Globus pallidus (tissue), 1 donor: Measurements from ENCODE around the gene ABHD10.
A peak's percentile ranks its signal among the peaks of the same experiment; 100 is the strongest.

Source experiments
- DNase-seq: peaks from one replicate; pipeline ENCODE4 v3.0.0-alpha.2; 2015; ENCODE audit warnings: low spot score

Gene ABHD10

DNA sequence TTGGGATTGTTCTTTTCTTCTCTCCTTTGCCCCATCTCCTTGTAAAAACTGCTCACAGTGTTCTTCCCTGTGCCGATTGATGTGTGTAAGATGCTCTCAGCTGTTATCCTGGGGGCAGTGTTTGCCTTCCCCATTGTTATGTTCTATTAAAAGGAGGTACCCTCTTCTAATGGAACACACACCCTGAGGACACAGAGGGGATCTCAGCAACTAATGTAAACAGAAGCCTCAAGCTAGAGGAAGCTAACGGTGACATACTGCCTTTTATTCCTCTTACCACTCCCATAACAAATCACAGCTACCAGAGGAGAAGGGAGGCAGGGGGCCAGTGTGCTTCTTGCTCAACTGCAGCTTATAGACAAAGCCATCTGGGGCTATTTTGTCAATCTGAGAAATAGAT is 22.1 kb downstream of the ABHD10 start:
- DNase-seq, result no peak

DNA sequence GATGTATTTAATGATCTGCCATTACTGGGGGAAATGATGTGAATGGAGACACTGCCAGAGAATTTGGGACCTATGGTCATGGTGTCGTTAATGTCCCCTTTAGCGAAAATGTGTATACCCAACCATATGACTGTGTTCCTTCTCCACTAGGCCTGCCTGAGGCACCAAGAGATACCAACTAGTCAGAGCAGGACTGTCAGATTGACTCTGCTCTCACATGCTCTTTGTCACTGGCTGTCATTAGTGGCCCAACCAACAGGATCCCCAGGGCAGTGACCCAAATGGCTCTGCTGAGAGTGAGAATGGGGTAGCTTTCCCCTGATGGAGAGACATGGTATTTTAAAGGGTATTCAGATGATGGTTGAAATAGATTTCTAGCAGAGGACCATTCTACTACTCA is 22.7 kb downstream of the ABHD10 start:
- no peak for DNase-seq

DNA sequence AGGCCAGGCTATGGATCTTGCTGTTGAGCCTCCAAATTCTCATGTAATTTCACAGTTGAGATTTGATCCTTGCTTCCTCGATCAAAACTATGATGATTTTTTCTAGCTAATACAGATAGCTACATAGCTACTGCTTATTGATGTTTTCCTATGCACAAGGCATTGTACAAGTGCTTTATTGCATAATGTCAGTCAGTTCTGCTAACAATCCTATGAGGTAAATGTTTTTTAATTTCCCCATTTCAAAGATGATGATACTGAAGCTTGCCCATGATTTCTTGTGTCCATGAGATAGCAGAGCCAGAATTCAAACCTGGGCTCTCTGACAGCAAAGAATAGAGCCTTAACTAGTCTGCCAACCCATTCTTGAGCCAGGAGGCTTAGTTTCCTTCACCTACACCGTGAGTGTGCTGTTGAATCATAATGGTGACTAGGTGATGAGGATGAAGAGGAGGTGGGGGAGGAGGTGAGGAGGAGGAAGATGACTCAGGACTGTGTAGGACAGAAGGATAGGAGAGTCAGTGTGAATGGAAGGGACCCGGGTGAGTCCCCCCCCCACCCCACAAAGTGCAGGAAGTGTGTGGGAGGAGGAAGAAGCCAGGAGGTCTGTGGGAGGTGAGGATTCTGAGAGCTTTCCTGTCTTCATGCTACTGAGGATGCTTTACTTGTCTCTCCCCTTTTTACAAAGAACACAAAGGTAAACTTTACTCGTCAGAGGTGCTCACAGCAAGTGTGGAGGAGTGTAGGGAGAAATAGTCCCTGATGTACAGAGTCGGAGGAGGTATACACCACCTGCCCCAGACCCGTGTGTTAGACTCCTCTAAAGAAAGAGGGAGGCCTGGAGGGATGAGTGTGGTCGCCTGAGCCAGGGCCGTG is 23.5 kb downstream of the ABHD10 start:
- DNase-seq, result no peak

DNA sequence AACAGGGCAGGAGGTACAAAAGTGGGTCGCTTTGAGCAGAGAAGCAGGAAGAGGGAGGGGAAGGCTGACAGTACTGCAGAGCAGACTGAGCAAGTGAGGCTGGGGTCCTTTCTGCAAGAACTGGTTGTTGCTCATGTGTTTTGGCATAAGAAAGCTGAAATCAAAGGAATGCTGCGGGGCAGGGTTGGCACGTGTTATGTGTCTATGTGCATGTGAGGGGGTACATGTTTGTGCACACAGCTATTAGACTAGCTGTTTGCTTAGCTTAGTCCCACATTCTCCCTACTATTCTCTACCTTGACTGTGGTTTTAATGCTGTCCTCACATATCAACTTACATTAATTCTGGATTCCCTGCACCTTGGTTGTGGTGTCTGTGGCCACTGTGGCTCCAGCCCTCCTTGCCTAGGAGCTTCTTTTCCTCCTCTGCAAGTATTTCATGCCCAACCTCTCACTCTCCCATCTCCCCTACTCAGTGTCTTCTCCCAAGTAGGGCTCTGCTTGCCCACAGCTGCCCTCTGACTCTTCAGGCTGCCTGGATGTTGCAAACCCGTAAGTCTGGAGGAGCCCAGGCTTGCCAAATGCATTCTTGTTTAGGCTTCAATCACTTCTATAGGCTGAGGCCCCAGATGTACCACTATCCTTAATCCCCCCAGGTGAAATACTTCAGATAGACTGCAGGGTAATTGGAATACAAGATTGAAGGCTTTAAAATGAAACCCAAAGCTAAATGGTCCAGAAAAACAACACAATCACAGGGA is 24.7 kb downstream of the ABHD10 start:
- no peak for DNase-seq

DNA sequence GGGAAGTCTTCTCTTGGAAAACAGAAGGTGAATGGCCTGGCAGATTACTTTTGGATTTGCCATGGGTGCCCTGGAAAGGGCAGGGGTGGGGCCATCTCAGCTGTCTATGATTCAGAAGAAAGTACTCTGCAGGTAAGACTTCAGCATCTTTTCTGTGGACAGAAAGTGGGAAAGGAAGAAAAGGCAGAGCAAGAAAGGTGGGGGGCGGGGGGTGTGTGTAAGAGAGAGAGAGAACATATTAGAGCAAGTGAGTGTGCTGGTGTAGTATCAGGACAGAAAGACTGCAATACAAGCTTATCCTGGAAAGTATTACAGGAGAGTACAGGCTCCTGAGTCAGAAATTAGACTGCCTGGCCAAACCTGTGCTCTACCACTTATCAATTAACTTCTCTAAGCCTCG is 25.4 kb downstream of the ABHD10 start:
- DNase-seq, result no peak

DNA sequence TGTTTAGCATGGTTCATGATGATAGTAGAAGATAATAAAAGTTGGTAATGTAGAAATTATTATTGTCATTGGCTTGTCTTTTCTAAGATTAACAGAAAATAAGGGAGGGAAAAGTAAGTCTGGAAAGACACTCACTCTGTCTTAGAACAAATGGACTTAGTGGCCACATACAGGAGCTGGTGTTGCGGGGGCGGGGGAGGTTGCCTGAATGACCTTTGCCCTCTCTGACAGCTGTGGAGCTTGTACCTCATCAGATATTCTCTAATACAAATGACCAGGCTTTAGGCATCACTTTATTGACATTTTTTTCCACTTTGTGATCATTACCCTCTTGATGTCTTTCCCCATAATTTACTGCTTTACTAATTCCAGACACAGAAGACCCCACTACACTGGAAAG is 25.8 kb downstream of the ABHD10 start:
- DNase-seq, result no peak

DNA sequence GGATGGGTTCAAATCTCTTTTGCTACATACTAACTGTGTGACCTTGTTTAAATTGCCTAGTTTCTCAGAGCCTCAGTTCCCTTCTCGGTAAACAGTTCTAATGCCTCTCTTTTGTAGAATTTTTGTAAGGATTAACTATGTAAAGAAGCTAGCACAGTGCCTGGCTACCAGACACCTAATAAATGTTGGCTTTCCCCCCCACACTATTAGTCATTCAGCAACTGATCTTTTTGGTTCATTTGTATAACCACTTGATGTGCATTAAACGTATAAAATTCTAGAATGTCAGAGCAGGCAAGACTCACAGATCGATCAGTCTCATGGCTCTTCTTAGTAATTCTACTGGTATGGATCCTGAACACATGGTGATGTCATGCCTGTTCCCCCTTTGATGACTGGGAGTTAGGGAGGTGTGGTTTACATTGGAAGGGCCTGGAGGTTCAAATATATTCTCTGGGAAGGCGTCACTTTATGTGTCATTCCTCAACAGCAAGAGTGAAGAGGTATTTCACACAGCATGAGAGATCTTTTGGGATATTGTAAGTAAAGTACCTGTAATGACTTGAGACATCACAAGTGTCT is 26.4 kb downstream of the ABHD10 start:
- no peak for DNase-seq

DNA sequence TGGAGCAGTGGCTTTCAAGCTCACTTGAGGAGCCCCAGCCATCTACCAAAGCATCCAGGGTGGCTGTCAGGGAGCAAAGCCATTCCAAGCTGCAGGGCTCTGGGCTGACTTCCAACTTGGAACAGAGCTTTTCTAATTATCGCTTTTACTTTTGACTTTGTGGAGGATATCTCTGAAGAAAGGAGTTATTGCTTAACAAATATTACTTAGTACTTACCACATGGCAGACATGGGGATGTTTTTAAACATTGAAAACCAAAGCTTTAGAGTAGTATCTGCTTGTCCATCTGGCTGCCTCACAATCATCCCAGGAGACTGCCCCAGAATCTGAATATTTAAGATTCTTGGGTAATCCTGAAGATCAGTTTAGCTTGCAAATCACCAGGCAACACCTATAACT is 28.8 kb downstream of the ABHD10 start:
- no peak for DNase-seq

DNA sequence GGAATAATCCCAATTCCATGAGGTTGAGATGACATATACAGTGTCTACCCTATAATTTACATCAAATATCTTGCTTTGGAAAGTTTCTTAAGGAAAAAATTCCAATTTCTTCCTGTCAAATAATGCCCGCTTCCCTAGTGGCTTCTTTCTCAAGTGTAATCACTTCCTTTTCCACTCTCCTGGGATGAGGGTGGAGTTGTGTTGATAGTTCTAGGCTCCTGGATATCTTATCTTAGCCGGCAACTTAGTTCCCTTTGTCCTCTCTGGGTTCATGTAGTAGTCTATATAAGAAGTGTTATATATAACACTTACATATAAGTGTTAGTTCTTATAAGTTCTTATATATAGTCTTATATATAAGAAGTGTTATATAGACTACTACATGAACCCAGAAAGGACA is 30.8 kb downstream of the ABHD10 start:
- DNase-seq, result no peak

DNA sequence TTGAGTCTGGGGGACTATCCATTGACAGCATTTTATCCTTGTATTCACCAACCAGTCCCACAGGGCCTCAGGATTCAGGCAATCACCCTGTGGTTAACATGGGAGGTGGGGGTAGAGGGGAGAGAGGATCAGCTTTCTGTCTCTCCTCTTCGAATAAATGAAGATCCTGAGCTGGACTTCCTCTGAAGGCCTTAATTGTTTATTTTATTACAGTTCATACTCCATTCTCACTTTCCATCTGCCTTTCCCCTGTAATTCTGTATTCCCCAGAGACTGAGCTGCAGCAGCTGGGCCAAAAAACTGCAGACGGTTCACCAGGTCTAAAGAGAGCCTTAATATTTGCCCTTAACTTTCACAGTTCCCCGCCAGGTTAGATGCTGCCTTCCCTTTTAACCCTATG is 31.8 kb downstream of the ABHD10 start:
- DNase-seq, result no peak

DNA sequence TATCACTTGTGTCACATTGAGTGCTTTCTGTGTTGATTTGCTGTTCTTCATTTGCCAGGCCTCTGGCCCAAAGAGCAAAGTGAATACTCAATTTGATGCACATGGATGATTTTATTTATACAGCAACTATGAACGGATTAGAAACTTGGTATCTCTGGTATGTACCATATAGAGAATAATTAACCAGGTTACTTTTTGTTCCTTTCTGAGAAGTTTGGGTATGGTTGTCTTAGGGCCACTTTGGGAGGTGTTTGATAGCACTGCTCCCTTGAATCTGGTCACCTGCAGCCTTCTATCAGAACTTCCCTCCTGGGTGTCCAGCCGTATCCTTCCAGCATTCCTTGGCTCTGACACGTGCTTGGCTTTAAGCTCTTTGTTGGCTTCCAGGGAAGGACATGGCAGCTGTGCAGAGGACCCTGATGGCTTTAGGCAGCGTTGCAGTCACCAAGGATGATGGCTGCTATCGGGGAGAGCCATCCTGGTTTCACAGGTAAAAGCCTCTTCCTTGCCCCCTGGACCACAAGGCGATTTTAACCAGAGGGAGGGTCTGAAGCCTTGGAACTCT is 32.6 kb downstream of the ABHD10 start:
- DNase-seq, result no peak

DNA sequence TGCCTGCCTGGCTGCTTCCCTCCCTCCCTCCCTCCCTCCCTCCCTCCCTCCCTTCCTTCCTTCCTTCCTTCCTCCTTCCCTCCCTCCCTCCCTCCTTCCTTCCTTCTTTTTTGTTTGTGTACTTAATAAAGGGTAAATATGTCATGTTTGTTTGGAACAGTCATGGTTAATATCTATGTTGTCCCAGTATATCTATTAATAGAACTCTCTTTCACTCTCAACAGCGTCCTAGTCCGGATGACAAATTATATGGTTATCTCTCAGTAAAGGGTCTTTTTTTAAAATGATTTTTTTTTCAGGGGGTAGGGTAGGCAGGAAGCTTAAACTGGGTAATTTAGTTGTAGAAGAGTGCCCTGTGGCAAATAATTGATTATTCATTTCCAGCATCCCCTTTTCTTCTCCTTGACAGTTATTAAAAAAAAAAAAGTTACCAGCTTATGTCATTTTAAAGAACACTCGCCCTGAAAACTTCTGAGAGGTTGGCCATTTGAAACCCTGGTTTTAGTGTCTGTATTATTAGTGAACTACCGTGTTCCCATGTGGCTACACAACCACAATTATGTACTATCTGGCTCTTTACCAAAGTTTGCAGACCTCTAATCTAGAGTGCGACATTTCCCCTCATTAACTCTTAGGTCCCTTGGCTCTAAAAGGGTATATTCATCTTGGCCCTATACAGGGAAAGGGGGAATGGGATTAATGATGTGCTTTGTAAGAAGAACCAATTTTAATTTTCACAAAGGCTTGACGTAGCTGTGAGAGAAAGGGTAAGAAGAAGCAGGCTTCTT is 33.6 kb downstream of the ABHD10 start:
- DNase-seq, result no peak

DNA sequence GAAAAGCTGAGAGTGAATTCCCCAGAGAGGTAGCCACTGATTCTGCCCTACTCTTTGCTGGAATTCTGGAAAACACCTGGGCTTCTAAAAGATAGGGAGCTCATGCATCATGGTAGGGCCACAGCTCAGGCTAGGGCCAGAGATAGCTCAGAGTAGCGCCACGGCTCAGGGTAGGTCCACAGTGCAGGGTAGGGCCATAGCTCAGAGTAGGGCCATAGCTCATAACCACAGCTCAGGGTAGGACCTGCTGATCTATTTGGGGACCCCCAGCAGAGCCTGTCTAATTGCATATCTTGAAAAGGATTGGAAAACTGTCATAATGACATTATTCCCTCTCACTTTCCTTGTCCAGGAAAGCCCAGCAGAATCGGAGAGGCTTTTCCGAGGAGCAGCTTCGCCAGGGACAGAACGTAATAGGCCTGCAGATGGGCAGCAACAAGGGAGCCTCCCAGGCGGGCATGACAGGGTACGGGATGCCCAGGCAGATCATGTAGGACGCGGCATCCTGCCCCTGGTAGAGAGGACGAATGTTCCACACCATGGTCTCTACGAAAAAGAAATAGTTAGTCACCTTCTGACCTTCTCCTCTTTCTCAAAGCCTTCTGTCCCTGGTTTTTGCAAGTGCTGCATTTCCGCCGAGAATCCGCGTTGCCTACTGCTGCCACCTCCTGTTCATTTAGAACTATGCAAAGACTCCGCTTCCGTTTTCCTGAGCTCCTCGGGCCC is 34.4 kb downstream of the ABHD10 start:
- DNase-seq, result peak; percentile 77

DNA sequence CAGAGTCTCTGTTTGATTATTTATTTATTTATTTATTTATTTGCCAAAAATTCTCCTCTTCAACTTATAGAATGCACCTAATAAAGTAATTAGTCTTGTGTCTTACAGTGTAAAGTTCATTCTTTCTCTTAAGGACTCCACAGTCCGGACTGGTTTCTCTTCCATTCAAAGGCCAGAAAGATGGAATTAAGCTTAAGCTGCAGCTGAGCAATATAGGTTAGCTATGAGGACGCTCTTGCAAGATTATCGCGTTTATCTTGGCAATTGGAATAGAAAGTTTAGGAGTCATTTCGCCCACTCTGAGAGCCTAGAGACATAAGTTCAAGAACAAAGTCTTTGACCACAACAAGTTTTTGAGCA is 34.9 kb downstream of the ABHD10 start:
- DNase-seq, result no peak

DNA sequence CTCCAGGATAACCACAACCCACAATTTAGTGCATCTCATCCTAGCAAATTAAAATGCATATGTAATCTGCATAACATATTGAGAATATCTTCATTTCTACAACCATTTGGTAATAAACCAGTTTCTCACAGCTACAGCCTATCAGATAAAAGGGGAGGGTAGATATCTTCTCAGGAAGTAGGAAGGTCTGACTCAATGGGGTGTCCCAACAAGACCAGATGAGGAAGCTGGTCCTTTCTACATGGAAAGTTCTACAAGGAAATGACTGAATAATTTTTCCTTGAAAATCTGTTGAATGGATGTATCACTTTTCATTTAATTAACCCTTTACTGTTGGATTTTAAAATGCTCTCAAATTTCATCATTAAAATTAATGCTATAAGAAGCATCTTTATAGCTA is 38.3 kb downstream of the ABHD10 start:
- DNase-seq, result no peak

DNA sequence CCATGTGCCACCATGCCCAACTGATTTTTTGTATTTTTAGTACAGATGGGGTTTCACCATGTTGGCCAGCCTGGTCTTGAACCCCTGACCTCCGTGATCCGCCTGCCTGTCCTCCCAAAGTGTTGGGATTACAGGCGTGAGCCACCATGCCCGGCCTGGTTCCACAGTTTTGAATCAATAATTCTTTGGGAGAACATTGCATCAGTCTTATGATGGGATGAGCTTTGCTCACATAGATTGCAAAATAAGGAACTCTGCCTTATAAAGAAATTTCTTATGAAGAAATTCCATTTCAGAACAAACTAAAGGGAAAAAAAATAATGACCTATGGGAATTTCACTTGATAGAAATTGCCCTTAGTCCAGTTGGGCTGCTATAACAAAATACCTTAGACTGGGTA is 39.9 kb downstream of the ABHD10 start:
- DNase-seq, result no peak

DNA sequence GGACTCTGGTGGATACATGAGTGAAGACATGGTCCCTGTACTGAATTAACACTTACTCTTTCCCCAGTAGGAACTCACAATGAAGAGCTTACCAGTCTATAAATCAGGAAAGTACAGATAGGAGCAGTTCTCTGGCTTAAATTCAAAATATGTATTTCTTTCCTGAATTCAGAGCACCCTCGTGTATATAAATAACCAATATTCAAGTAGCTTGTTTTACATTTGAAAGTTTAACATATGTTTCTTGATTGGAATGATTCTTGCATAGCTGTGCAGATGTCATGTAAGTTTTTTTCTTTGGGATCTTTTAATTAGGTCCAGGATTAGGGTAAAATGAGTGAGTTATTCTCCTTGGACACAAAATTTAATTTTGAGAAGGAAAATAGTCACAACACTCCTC is 40.9 kb downstream of the ABHD10 start:
- DNase-seq, result no peak

DNA sequence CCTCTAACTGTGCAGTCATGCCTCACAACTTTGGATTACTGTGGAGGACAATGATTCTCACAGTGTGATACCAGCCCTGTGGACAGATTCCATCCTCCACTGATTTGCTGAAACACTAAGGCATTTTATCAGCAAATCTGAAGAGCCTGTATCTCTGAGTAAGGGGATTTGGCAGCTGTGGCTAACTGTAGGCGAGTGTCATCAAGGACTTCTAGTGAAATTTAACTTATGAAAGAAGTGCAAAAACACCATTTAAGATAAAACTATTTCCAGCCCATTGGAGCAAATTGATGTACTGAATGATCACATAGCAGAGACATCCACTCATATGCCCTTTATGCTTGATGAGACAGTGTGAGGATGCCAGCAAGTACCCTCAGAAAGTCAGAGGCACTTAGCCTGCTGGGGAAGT is 41.9 kb downstream of the ABHD10 start:
- DNase-seq, result no peak

DNA sequence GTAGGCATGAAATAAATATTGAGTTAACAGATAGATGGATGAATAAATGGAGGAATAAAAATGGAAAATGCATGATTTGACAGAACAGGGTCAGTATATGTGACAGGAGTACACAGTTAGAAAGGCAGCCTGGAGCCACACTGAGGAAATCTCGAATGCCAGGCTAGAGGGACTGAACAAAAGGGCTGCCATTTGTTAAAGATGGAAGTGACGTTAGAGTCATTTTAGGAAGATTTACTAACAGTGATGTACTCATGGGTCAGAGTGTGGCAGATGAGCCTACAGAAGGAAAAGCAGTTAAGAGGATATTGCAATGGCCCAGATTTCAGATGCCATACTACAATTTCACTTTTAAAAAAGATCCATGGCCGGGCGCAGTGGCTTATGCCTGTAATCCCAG is 48.3 kb downstream of the ABHD10 start:
- no peak for DNase-seq

DNA sequence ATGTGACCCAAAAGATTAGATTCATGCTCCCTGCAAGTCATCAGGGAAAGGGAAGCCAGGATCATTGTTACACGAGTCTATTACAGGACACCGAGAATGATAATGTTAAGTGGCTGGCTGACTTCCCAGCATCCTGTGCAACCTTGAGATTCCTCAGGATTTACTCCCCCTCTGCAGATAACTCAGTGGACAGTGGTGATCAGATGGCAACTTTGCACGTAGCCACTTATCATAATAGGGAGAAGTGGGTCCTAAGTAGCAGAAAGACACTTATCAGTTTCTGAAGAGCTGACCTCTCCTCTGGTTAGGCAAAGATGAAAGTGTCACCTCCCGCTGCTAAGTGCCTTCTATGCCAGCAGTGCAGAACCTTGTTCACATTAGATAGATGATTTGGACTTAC is 49.0 kb downstream of the ABHD10 start:
- no peak for DNase-seq

DNA sequence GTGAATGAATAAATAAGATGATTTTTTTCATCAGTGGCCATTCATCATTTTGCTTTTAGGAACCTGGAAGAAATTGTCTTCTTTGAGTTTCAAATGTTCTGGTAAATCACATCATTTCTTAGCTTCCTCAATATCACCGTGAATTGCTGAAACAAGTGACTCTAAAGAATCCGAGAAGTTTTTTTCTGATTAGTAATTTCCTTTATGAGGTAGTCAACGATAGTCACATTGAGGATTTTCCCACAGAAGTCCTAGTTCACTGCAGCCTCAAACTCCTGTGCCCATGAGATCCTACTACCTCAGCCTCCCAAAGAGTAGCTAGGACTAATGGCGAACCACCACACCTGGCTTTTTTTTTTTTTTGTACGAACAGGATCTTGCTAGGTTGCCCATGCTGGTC is 52.1 kb downstream of the ABHD10 start:
- no peak for DNase-seq
